HG02973 (cell line): ENCODE data around the gene HHATL.

ENCODE experiments used
- ATAC-seq: cut with Tn5 transposase; IDR thresholded peaks from one replicate; pipeline ENCODE4 v1.9.1; 2021; ENCODE audit warnings: moderate library complexity; ENCODE audit not compliant: unreplicated experiment

HHATL gene

GRCh38 chr3:42699511-42699971 is 3.1 kb downstream of the HHATL start:
- no peak for ATAC-seq

- no peak for ATAC-seq
Measured at GRCh38 chr3:42698911-42699230, 3.7 kb downstream of the HHATL start.

- ATAC-seq, result no peak
Measured at GRCh38 chr3:42698216-42698910, 4.2 kb downstream of the HHATL start.

GRCh38 chr3:42697289-42698051 is 5.1 kb downstream of the HHATL start:
- no peak for ATAC-seq

GRCh38 chr3:42696356-42697288 is 6.0 kb downstream of the HHATL start:
- no peak for ATAC-seq

- ATAC-seq, result no peak
Measured at GRCh38 chr3:42694366-42694765, 8.2 kb downstream of the HHATL start.

- ATAC-seq, result no peak
Measured at GRCh38 chr3:42693530-42693930, 9.1 kb downstream of the HHATL start.

- ATAC-seq, result no peak
Measured at GRCh38 chr3:42692667-42693529, 9.7 kb downstream of the HHATL start.

- no peak for ATAC-seq
Measured at GRCh38 chr3:42691816-42692666, 10.6 kb downstream of the HHATL start.

GRCh38 chr3:42690766-42691680 is 11.6 kb downstream of the HHATL start:
- no peak for ATAC-seq

- no peak for ATAC-seq
Measured at GRCh38 chr3:42690191-42690590, 12.4 kb downstream of the HHATL start.

- no peak for ATAC-seq
Measured at GRCh38 chr3:42689421-42690014, 13.1 kb downstream of the HHATL start.

- no peak for ATAC-seq
Measured at GRCh38 chr3:42688487-42689420, 13.8 kb downstream of the HHATL start.

GRCh38 chr3:42688016-42688415 is 14.6 kb downstream of the HHATL start:
- ATAC-seq, result no peak

GRCh38 chr3:42686832-42687650 is 15.6 kb downstream of the HHATL start:
- ATAC-seq, result no peak
